Measurements from ENCODE around the gene RDH12.

RDH12 gene

DNA sequence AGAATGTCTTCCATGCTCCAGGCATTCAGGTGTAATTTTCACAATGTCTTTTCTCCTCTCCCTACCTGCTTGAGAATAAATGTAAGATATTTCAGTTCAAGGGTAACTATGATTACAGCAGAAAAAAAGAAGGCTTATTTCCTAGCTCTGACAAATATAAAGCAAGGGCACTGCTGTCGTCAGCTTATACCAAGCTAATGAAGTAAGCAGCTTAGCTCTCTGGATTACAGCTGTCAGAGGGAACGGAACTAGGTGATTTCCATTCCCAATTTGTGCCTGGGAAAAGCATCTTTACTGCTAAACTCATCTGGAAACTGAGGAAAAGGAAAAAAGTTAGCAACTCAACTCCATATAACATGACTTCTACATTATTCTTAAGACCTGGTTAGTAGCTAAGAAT lies 58.2 kb downstream of the RDH12 start:
- Mint-ChIP-seq H3K4me1 (no peaks in the 10 kb centered on the region), H3K27me3 (no peaks in the 10 kb centered on the region), H3K36me3 (peaks cover 15% of the 10 kb centered on the region), H3K27ac (no peak overlapping the region), H3K4me3 (no peak overlapping the region), H3K9me3 (no peaks in the 10 kb centered on the region)

DNA sequence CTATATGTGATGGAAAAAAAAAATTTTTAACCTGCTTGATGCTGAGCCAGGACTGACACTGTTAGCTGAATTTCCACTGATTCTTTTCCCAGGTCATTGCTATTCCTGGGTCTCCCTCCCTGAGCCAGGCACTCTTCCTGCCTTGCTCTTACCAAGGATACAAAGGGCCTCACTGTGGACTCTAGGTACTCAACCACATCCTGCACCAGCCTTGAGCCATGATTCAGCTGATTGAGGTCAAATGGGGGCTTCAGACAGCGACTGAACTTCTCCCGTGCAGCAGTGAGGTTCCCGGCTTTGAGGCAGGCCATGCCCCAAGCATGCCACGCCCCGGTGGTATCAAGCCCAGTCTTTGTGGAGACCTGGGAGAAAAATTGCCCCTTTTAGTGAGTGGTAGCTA lies 60.4 kb downstream of the RDH12 start:
- Mint-ChIP-seq H3K9me3 (no peaks in the 10 kb centered on the region), H3K4me3 (no peak overlapping the region), H3K36me3 (peaks cover 18% of the 10 kb centered on the region), H3K27ac (no peak overlapping the region), H3K4me1 (no peaks in the 10 kb centered on the region), H3K27me3 (no peaks in the 10 kb centered on the region)

DNA sequence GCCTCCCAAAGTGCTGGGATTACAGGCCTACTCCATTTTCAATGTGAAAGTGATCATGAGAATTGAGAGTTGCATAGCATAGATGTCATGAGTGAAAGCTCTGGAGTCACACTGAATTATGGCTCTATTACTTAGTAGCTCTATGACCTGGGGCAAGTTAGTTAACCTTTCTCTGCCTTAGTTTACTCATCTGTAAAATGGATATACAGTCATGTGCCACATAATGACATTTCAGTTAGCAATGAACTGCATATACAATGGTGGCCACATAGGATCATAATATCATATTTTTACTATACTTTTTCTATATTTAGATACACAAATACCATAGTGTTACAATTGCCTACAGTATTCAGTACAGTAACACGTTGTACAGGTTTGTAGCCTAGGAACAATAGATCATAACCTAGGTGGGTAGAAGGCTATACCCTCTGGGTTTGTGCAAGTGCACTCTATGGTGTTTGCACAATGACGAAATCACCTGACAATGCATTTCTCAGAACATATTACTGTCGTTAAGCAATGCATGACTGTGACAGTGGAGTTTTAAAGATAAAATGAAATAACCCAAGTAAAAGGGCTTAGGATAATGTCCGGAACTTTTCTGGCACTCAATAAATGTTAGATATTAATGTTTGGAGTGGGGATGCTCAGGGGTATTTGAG lies 61.6 kb downstream of the RDH12 start:
- H3K27ac Mint-ChIP-seq, result no peak overlapping the region
- H3K9me3 Mint-ChIP-seq, result no peaks in the 10 kb centered on the region
- H3K27me3 Mint-ChIP-seq, result no peaks in the 10 kb centered on the region
- no peaks in the 10 kb centered on the region for H3K4me1 Mint-ChIP-seq
- H3K4me3 Mint-ChIP-seq, result no peak overlapping the region
- peaks cover 18% of the 10 kb centered on the region for H3K36me3 Mint-ChIP-seq

DNA sequence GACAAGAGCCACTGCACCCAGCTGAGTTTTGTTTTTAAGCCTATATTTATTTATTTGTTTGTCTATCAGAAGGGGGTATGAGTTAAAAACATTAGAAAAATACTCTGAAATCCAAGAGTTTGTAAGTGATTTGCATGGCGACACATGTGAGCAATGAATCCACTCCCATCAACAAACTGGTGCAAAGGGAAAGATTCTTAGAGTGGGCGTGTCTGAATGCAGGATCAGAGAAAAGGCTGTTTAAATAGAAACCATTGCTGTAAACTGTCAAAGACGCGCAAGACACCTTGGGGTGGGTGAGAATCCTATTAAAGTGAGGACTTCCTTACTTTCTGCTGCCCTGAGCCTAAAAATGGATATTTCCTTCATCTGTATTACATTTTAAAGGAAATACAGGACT lies 62.8 kb downstream of the RDH12 start:
- Mint-ChIP-seq H3K4me1 (no peaks in the 10 kb centered on the region), H3K27me3 (no peaks in the 10 kb centered on the region), H3K27ac (no peak overlapping the region), H3K36me3 (peaks cover 23% of the 10 kb centered on the region), H3K4me3 (no peak overlapping the region), H3K9me3 (no peaks in the 10 kb centered on the region)

DNA sequence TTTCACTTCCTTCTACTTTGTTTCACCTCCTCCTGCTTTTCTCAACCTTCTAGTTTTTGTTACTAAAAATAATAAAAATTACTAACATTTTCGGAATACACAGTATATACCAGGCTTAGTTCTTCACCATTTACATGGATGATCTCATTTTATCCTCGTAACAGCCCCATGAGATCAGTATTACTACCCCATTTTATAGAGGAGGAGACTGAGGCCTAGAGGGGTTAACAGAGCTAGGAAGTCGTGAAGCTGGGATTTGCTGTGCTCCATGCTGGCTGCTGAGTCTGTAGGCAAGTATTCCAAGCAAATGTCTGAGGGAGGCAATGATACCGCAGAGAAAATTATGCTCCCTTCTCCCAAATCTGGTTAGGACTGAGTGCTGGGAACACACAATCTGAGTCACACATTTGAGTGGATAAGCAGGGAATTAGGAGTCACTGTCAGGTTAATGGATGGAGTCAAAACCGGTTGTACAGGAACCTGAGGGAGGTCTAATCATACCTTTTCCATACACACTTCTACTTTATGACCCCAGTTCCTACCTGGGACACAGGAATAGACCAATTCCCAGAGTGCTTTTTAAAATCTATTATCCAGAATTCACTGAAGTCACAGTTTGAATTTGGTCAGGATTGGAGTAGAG lies 63.6 kb downstream of the RDH12 start:
- Mint-ChIP-seq H3K27ac (no peak overlapping the region), H3K36me3 (peaks cover 24% of the 10 kb centered on the region), H3K4me1 (no peaks in the 10 kb centered on the region), H3K9me3 (no peaks in the 10 kb centered on the region), H3K27me3 (no peaks in the 10 kb centered on the region), H3K4me3 (no peak overlapping the region)

DNA sequence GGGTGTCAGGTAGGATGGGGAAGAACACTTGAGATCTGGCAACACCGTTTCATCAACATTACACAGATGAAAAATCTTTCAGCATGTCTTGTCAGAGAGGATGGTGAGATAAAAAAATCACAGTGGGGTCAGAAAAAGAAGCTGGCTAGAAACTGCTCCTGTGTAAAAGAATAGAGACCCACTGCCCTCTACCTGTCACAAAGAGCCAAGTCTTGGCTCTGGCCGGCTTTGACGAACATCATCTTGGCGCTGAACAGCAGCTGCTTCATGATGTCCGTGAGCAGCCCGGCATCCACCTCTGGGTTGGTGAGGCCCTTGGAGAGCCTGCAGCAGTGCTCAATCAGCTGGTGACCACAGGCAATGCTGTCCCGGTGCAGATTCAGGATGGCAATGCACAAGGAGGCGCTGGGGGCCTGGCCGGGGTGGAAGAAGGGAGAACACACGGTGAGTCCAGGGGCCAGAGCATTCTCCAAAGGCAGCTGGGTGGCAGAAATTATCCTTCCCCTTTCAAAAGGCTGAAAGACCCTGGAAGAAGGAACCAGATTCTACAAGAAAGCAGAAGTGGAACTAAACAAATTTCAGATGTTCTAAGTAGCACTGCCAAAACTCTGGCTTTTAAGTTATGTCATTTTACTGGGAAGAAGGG lies 64.5 kb downstream of the RDH12 start:
- Mint-ChIP-seq H3K27me3 (no peaks in the 10 kb centered on the region), H3K36me3 (peaks cover 24% of the 10 kb centered on the region), H3K4me3 (no peak overlapping the region), H3K27ac (no peak overlapping the region), H3K4me1 (no peaks in the 10 kb centered on the region), H3K9me3 (no peaks in the 10 kb centered on the region)

DNA sequence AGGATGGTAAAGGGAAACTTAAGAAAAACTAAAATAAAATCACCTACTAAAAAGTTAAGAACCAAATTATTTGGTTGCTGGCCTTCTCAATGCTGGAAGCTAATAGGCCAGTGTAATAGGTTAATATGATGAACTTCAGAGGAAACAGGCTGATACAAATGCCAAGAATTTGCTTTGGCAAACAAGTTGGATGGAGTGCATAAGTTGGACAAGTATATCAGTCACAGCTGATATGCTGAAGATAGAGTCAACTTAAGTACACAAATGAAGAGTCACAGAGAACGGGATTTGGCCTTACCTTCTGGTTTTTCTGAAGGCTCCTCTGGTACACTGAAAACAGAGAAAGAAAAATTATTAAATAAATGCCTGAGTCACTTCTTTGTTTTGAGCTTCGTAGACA lies 66.5 kb downstream of the RDH12 start:
- Mint-ChIP-seq H3K4me1 (no peaks in the 10 kb centered on the region), H3K4me3 (no peak overlapping the region), H3K9me3 (no peaks in the 10 kb centered on the region), H3K36me3 (peaks cover 36% of the 10 kb centered on the region), H3K27me3 (no peaks in the 10 kb centered on the region), H3K27ac (no peak overlapping the region)

DNA sequence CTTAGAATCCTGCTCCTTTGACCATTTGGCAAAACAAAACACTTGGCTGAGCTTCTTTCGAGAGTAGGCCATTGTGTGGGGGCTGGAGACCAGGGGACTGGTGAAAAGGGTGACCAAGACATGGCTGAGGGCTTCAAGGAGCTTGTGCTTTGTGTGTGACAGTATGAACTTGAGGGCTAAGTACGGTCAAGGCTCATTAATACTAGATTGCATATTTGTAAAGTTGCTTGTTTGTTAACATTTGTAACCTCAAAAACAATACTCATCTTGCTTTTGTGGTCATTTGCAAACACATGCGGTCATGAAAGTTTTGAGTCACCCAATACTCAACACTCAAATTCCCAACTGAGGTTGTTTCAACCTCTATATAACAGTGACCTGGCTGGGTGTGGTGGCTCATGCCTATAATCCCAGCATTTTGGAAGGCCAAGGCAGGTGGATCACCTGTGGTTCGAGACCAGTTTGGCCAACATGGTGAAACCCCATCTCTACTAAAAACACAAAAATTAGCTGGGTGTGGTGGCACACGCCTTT lies 72.2 kb downstream of the RDH12 start:
- Mint-ChIP-seq H3K27me3 (no peaks in the 10 kb centered on the region), H3K9me3 (no peaks in the 10 kb centered on the region), H3K27ac (no peak overlapping the region), H3K4me1 (no peaks in the 10 kb centered on the region), H3K4me3 (no peak overlapping the region), H3K36me3 (peaks cover 46% of the 10 kb centered on the region)

DNA sequence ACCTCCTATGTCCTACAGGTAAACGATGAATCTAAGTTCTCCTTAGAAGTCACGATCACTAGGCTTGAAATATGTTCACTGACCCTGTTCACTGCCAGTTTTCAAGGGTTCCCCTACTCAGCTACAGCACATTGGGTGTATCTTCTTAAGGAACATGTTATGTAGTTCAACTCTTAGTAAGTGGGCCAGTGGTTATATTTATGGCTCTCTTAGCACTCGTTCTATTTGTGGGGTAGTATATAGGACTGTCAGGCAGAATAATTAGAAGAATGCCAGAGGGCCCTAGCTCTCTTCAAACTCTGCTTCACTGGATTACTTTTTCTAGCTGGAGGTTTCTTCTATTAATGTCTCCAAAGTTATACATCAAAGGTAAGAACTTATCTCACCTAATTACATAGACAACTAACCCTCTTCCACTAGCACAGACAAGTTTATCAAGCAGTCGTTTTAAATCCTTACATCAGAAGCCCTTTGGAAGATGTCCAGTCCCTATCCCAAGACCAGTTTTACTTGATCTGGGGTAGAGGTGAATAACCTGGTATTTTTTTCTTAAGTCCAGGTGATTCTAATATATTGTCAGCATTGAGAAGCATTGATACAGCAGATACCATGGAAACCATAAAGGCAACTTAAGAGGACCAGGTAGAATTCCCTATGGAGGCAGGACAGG lies 75.1 kb downstream of the RDH12 start:
- Mint-ChIP-seq H3K9me3 (no peaks in the 10 kb centered on the region), H3K36me3 (peaks cover 37% of the 10 kb centered on the region), H3K4me3 (no peak overlapping the region), H3K27ac (no peak overlapping the region), H3K27me3 (no peaks in the 10 kb centered on the region), H3K4me1 (no peaks in the 10 kb centered on the region)

DNA sequence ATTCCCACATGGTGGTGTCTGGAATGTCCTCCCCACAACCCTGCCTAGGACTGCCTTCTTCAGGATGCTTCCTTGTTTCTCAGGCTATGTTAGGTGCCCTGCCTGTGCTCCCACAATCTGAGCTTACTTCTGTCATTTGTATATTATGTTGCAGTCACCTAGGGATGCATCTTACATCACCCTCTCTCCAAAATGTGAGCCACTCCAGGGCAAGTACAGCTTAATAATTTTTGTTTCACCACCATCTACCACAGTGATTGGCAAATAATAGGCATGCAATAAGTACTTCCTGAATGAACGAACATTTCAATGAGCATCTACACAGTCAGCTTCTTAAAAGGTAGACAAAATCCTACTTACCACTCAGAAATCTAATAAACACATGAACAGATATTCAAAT lies 77.1 kb downstream of the RDH12 start:
- H3K27ac Mint-ChIP-seq, result no peak overlapping the region
- no peak overlapping the region for H3K4me3 Mint-ChIP-seq
- no peaks in the 10 kb centered on the region for H3K4me1 Mint-ChIP-seq
- peaks cover 36% of the 10 kb centered on the region for H3K36me3 Mint-ChIP-seq
- no peaks in the 10 kb centered on the region for H3K9me3 Mint-ChIP-seq
- no peaks in the 10 kb centered on the region for H3K27me3 Mint-ChIP-seq

DNA sequence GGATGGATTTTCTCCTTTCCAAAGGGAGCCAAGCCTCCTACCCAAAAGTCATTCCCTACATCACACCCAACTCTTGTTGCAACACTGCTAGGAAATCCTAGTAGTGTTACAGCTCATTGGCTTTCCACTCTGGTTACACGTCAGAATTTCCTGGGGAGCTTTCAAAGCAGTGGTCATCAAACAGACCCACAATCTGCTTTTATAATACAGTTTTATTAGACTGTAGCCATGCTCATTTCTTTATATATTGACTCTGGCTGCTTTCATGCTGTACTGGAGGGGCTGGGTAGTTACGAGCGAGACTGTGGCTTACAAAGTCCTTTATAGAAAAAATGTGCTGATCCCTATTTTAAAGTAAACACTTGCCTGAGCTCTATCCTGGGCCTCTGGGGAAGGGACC lies 80.4 kb downstream of the RDH12 start:
- no peaks in the 10 kb centered on the region for H3K4me1 Mint-ChIP-seq
- no peaks in the 10 kb centered on the region for H3K27me3 Mint-ChIP-seq
- no peak overlapping the region for H3K4me3 Mint-ChIP-seq
- peaks cover 29% of the 10 kb centered on the region for H3K36me3 Mint-ChIP-seq
- no peaks in the 10 kb centered on the region for H3K9me3 Mint-ChIP-seq
- no peak overlapping the region for H3K27ac Mint-ChIP-seq

All from activated naive CD4-positive, alpha-beta T cell treated with anti-CD3 and anti-CD28 coated beads, Interleukin-2, amount 50 U/mL, for 24 hours (primary cell).